IPS-18a (cell line): ENCODE data around the gene APOA1.

Experiments used
- H3K27ac ChIP-seq: one replicate; pipeline ENCODE4 v1.5.1; 2013; ENCODE audit warnings: low read length
- H3K27me3 ChIP-seq: one replicate; pipeline ENCODE4 v1.6.1; 2013; ENCODE audit warnings: mild to moderate bottlenecking, low read length; ENCODE audit not compliant: control insufficient read depth, insufficient read depth
- H3K36me3 ChIP-seq: one replicate; pipeline ENCODE4 v1.6.1; 2013; ENCODE audit warnings: low read depth, low read length; ENCODE audit not compliant: control insufficient read depth
- H3K4me1 ChIP-seq: one replicate; pipeline ENCODE4 v1.6.1; 2013; ENCODE audit warnings: low read depth, low read length; ENCODE audit not compliant: control insufficient read depth
- H3K4me3 ChIP-seq: one replicate; pipeline ENCODE4 v1.5.1; 2013; ENCODE audit warnings: low read length
- H3K9ac ChIP-seq: one replicate; pipeline ENCODE4 v1.6.1; 2013; ENCODE audit warnings: mild to moderate bottlenecking, low read length, moderate library complexity
- H3K9me3 ChIP-seq: one replicate; pipeline ENCODE4 v1.6.1; 2013; ENCODE audit warnings: low read depth, low read length; ENCODE audit not compliant: control insufficient read depth

Gene APOA1

GRCh38 chr11:116791813-116792143 lies 45.6 kb downstream of the APOA1 start, which contains the start of gene APOA5:
Gene APOA5 (minus strand): TSS chr11:116791879. CDS start chr11:116791860, 19 bp downstream.
- Histone ChIP-seq H3K27me3 (peaks cover 6% of the 10 kb centered on the region), H3K4me3 (no peak within 1 kb of the TSS), H3K27ac (no peak within 1 kb of the TSS), H3K9me3 (no peaks in the 10 kb centered on the region), H3K4me1 (no peaks in the 10 kb centered on the region), H3K36me3 (peaks cover under 1% of the 10 kb centered on the region), H3K9ac (no peak within 1 kb of the TSS)

DNA sequence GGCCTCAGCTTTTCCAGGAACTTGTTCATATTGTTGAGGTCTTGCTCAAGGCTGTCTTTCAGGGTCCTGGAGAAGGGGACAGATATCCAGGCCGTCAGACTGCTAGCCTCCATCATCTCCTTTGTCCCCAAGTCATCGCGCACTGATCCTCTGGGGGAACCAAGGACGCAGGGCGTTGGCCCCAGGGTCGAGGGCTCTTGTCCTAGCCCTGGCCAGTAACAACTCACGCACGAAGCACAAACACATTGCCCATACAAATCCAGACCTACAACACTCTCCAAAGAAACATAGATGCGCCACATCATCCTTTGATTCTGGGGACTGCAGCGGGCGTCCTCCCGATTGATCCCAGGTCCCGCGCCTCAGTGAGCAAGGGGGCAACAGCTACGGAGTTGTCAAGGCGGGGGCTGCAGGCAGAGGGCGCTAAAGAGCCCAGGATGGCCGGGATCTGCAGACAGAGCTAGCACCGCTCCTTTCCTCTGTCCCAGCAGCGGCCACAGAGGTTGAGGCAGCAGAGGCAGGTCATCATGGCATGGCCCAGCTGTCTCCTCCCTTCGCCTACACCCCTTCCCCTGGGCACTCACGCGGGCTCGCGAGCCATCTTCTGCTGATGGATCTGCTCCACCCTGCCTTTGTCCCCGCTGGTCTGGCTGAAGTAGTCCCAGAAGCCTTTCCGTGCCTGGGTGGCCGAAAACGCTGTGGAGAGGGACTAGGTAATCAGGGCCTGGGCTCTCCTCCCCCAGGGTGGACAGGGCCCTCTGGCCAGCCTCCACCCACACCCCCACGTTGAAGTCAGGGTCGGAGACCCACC lies 46.2 kb downstream of the APOA1 start:
- Histone ChIP-seq H3K9me3 (no peaks in the 10 kb centered on the region), H3K9ac (no peak overlapping the region), H3K4me3 (no peak overlapping the region), H3K36me3 (peaks cover 6% of the 10 kb centered on the region), H3K27ac (no peak overlapping the region), H3K27me3 (peaks cover 6% of the 10 kb centered on the region), H3K4me1 (no peaks in the 10 kb centered on the region)

- Histone ChIP-seq H3K27me3 (peaks cover 6% of the 10 kb centered on the region), H3K4me1 (no peaks in the 10 kb centered on the region), H3K9ac (no peak overlapping the region), H3K36me3 (peaks cover 14% of the 10 kb centered on the region), H3K27ac (no peak overlapping the region), H3K4me3 (no peak overlapping the region), H3K9me3 (no peaks in the 10 kb centered on the region)
Observed at GRCh38 chr11:116790167-116791001, 47.0 kb downstream of the APOA1 start.

- H3K9ac ChIP-seq = no peak overlapping the region
- H3K27ac ChIP-seq = no peak overlapping the region
- H3K36me3 ChIP-seq = peaks cover 28% of the 10 kb centered on the region
- no peaks in the 10 kb centered on the region for H3K9me3 ChIP-seq
- H3K27me3 ChIP-seq = peaks cover 6% of the 10 kb centered on the region
- H3K4me1 ChIP-seq = no peaks in the 10 kb centered on the region
- H3K4me3 ChIP-seq = no peak overlapping the region
Observed at GRCh38 chr11:116788975-116789374, 48.4 kb downstream of the APOA1 start.

- H3K36me3 ChIP-seq = peaks cover 33% of the 10 kb centered on the region
- H3K4me3 ChIP-seq = peak overlapping the region; percentile 76
- H3K27me3 ChIP-seq = peaks cover 6% of the 10 kb centered on the region
- H3K4me1 ChIP-seq = no peaks in the 10 kb centered on the region
- H3K9me3 ChIP-seq = no peaks in the 10 kb centered on the region
- no peak overlapping the region for H3K27ac ChIP-seq
- peak overlapping the region; percentile 60 for H3K9ac ChIP-seq
Observed at GRCh38 chr11:116788534-116788933, 48.9 kb downstream of the APOA1 start.

GRCh38 chr11:116787786-116788486 lies 49.5 kb downstream of the APOA1 start, which contains the start of gene ZPR1:
Gene ZPR1 (minus strand): TSS chr11:116788023. CDS start chr11:116787990, 33 bp downstream.
- Histone ChIP-seq H3K4me3 (peak within 1 kb of the TSS; percentile 76), H3K9me3 (no peaks in the 10 kb centered on the region), H3K27me3 (peaks cover 6% of the 10 kb centered on the region), H3K36me3 (peaks cover 38% of the 10 kb centered on the region), H3K27ac (no peak within 1 kb of the TSS), H3K4me1 (no peaks in the 10 kb centered on the region), H3K9ac (peak within 1 kb of the TSS; percentile 60)

DNA sequence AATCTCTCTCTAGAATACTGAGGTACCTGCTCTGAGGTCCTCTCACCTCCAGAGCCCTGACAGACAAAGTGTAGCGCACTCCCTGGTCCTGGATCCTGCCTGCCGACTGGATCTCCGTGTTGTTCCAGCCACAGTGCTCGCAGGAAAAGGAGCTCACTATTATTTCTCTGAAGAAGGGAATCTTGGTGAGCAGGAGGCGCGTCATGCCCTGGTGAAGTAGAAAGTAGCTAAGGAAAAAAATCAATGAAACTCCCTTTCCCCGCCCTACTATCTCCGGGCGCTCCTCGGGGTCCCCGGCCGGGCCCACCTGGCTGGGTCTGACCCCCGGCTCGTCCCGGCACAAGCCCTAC lies 50.0 kb downstream of the APOA1 start:
- Histone ChIP-seq H3K27ac (no peak overlapping the region), H3K4me3 (peak overlapping the region; percentile 76), H3K36me3 (peaks cover 44% of the 10 kb centered on the region), H3K4me1 (no peaks in the 10 kb centered on the region), H3K27me3 (peaks cover 6% of the 10 kb centered on the region), H3K9ac (peak overlapping the region; percentile 60), H3K9me3 (no peaks in the 10 kb centered on the region)

GRCh38 chr11:116786966-116787365 lies 50.5 kb downstream of the APOA1 start:
- Histone ChIP-seq H3K9ac (peak overlapping the region; percentile 60), H3K9me3 (no peaks in the 10 kb centered on the region), H3K4me1 (no peaks in the 10 kb centered on the region), H3K36me3 (peaks cover 48% of the 10 kb centered on the region), H3K4me3 (peak overlapping the region; percentile 76), H3K27me3 (peaks cover 6% of the 10 kb centered on the region), H3K27ac (no peak overlapping the region)

- Histone ChIP-seq H3K9ac (no peak overlapping the region), H3K9me3 (no peaks in the 10 kb centered on the region), H3K27ac (no peak overlapping the region), H3K27me3 (peaks cover 6% of the 10 kb centered on the region), H3K36me3 (peaks cover 52% of the 10 kb centered on the region), H3K4me3 (no peak overlapping the region), H3K4me1 (no peaks in the 10 kb centered on the region)
Observed at GRCh38 chr11:116786326-116786725, 51.1 kb downstream of the APOA1 start.
